GM21360 (cell line): ENCODE measurements around the gene P2RX1.

Experiments used
- ATAC-seq: cut with Tn5 transposase; IDR thresholded peaks from one replicate; pipeline ENCODE4 v1.9.1; 2021; ENCODE audit warnings: mild to moderate bottlenecking, moderate library complexity; ENCODE audit not compliant: unreplicated experiment

The P2RX1 gene

GRCh38 chr17:3889325-3890012 is 26.8 kb downstream of the P2RX1 start:
- ATAC-seq = no peak

- no peak for ATAC-seq
Observed at GRCh38 chr17:3888343-3889171, 27.7 kb downstream of the P2RX1 start.

GRCh38 chr17:3887804-3888203 is 28.5 kb downstream of the P2RX1 start:
- ATAC-seq = no peak

GRCh38 chr17:3887394-3887793 is 28.9 kb downstream of the P2RX1 start:
- ATAC-seq = no peak

- ATAC-seq = no peak
Observed at GRCh38 chr17:3886776-3887175, 29.5 kb downstream of the P2RX1 start.

- no peak for ATAC-seq
Observed at GRCh38 chr17:3885970-3886369, 30.3 kb downstream of the P2RX1 start.

- no peak for ATAC-seq
Observed at GRCh38 chr17:3885271-3885670, 31.0 kb downstream of the P2RX1 start.

GRCh38 chr17:3884188-3884587 is 32.1 kb downstream of the P2RX1 start:
- ATAC-seq = no peak

GRCh38 chr17:3882276-3882675 is 34.0 kb downstream of the P2RX1 start:
- no peak for ATAC-seq

GRCh38 chr17:3880983-3881382 is 35.3 kb downstream of the P2RX1 start:
- ATAC-seq = no peak

GRCh38 chr17:3879591-3880417 is 36.5 kb downstream of the P2RX1 start:
- ATAC-seq = no peak

GRCh38 chr17:3879186-3879585 is 37.1 kb downstream of the P2RX1 start:
- ATAC-seq = no peak

GRCh38 chr17:3877220-3877619 is 39.0 kb downstream of the P2RX1 start:
- ATAC-seq = no peak

GRCh38 chr17:3875317-3875716 is 40.9 kb downstream of the P2RX1 start:
- ATAC-seq = no peak

GRCh38 chr17:3873862-3874261 is 42.4 kb downstream of the P2RX1 start:
- no peak for ATAC-seq

GRCh38 chr17:3870871-3871306 is 45.4 kb downstream of the P2RX1 start:
- no peak for ATAC-seq

- no peak for ATAC-seq
Observed at GRCh38 chr17:3867606-3868005, 48.7 kb downstream of the P2RX1 start.

- no peak for ATAC-seq
Observed at GRCh38 chr17:3867106-3867505, 49.2 kb downstream of the P2RX1 start.

GRCh38 chr17:3866276-3866675 is 50.0 kb downstream of the P2RX1 start:
- ATAC-seq = no peak

GRCh38 chr17:3865176-3865575 is 51.1 kb downstream of the P2RX1 start:
- no peak for ATAC-seq

- no peak for ATAC-seq
Observed at GRCh38 chr17:3864534-3864933, 51.7 kb downstream of the P2RX1 start.
